HL-60 (cell line): ENCODE measurements around the gene WFIKKN1.

ENCODE experiments used
- DNase-seq, 2 experiments: peaks; one replicate each; pipeline ENCODE4 v3.0.0-alpha.2; 2010 to 2020; ENCODE audit warnings: low read depth in 1 of 2, low spot score in 1 of 2
- H3K27ac ChIP-seq: fragments of 250-450 bp; sonication (Bioruptor Pico); replicated peaks from 2 replicates; pipeline ENCODE4 v1.5.1; 2020; ENCODE audit warnings: mild to moderate bottlenecking, moderate library complexity
- H3K27me3 ChIP-seq: fragments of 250-450 bp; sonication (Bioruptor Pico); 2 replicates; pipeline ENCODE4 v1.5.1; 2021; ENCODE audit warnings: mild to moderate bottlenecking, moderate library complexity; ENCODE audit not compliant: insufficient read depth, poor library complexity, severe bottlenecking
- H3K4me3 ChIP-seq: replicated peaks from 2 replicates; pipeline ENCODE4 v1.5.1; 2011; ENCODE audit warnings: mild to moderate bottlenecking, control low read depth, low read length; ENCODE audit not compliant: insufficient read depth
- GABPA ChIP-seq: IDR thresholded peaks from 2 replicates; pipeline ENCODE4 v1.6.1; 2012; ENCODE audit warnings: low read depth
- POLR2AphosphoS5 ChIP-seq: IDR thresholded peaks from 2 replicates; pipeline ENCODE4 v1.6.1; 2012; ENCODE audit warnings: low read depth
- SPI1 ChIP-seq: IDR thresholded peaks from 2 replicates; pipeline ENCODE4 v1.6.1; 2012; ENCODE audit warnings: low read depth, mild to moderate bottlenecking, borderline replicate concordance
- TF ChIP-seq, protein P1 (sequence below): IDR thresholded peaks from 2 replicates; pipeline ENCODE4 v1.6.1; 2012; ENCODE audit warnings: low read depth; ENCODE audit not compliant: insufficient replicate concordance
- TF ChIP-seq, protein P2 (sequence below): IDR thresholded peaks from one replicate; pipeline ENCODE4 v1.5.1; 2011; ENCODE audit warnings: low read length, control low read depth, inconsistent platforms; ENCODE audit not compliant: insufficient read depth

WFIKKN1 gene

DNA sequence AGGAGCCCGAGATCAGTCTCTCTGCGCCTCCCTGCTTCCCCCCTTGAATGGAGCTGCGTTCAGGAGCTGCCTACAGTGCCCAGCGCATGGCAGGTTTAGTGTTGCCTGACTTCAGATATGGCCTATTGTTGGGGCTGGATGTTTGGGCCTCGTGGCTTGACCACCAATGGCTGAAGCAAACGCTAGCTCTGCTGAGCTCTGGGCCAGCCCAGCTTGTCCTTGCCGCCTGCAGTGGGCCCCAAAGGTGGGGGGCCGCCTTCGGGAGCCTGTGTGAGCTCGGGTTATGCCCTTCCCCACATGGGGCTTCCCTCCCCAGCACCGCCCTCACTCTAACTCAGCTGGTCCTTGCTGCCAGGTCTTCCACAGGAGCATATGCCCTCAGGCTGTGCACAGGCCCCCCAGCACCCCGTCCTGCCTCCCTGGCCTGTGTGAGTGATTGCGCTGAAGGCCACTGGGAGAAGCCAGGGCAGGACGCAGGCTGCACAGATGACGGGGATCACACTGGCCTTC, 7.3 kb downstream of the WFIKKN1 start:
- TF ChIP-seq POLR2AphosphoS5 (no peak), SPI1 (no peak), GABPA (no peak)
- TF ChIP-seq, protein P1, sequence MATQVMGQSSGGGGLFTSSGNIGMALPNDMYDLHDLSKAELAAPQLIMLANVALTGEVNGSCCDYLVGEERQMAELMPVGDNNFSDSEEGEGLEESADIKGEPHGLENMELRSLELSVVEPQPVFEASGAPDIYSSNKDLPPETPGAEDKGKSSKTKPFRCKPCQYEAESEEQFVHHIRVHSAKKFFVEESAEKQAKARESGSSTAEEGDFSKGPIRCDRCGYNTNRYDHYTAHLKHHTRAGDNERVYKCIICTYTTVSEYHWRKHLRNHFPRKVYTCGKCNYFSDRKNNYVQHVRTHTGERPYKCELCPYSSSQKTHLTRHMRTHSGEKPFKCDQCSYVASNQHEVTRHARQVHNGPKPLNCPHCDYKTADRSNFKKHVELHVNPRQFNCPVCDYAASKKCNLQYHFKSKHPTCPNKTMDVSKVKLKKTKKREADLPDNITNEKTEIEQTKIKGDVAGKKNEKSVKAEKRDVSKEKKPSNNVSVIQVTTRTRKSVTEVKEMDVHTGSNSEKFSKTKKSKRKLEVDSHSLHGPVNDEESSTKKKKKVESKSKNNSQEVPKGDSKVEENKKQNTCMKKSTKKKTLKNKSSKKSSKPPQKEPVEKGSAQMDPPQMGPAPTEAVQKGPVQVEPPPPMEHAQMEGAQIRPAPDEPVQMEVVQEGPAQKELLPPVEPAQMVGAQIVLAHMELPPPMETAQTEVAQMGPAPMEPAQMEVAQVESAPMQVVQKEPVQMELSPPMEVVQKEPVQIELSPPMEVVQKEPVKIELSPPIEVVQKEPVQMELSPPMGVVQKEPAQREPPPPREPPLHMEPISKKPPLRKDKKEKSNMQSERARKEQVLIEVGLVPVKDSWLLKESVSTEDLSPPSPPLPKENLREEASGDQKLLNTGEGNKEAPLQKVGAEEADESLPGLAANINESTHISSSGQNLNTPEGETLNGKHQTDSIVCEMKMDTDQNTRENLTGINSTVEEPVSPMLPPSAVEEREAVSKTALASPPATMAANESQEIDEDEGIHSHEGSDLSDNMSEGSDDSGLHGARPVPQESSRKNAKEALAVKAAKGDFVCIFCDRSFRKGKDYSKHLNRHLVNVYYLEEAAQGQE: no peak
- TF ChIP-seq, protein P2, sequence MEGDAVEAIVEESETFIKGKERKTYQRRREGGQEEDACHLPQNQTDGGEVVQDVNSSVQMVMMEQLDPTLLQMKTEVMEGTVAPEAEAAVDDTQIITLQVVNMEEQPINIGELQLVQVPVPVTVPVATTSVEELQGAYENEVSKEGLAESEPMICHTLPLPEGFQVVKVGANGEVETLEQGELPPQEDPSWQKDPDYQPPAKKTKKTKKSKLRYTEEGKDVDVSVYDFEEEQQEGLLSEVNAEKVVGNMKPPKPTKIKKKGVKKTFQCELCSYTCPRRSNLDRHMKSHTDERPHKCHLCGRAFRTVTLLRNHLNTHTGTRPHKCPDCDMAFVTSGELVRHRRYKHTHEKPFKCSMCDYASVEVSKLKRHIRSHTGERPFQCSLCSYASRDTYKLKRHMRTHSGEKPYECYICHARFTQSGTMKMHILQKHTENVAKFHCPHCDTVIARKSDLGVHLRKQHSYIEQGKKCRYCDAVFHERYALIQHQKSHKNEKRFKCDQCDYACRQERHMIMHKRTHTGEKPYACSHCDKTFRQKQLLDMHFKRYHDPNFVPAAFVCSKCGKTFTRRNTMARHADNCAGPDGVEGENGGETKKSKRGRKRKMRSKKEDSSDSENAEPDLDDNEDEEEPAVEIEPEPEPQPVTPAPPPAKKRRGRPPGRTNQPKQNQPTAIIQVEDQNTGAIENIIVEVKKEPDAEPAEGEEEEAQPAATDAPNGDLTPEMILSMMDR: no peak
- no peak for DNase-seq
- H3K27me3 ChIP-seq: no peaks in the 10 kb centered on the region
- no peak overlapping the region; the same call in 1 of the 2 replicates for H3K27ac ChIP-seq
- no peak overlapping the region for H3K4me3 ChIP-seq

DNA sequence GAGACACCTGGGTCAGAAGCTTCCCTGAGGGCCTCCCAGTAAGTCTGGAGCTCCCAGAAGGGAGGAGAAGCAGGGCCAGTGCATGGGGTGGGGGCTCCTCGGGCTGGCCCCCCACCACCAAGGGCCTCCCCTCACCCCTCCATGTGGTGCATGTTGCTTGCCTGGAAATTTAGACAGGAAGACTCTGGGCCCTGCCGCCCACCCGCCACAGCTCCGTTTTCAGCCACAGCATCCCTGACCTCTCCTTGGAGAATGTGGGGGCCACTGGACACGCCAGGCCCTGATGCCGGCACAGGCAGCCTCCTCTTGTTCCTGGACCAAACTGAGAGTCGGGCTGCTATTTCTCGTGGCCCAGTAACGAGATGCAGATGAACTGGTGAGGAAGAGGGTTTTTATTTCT, 8.1 kb downstream of the WFIKKN1 start:
- Histone ChIP-seq H3K4me3 (no peak overlapping the region), H3K27ac (no peak overlapping the region), H3K27me3 (no peaks in the 10 kb centered on the region)
- TF ChIP-seq, protein P2: no peak
- TF ChIP-seq POLR2AphosphoS5: no peak
- TF ChIP-seq, protein P1: no peak
- TF ChIP-seq SPI1: no peak
- TF ChIP-seq GABPA: no peak
- DNase-seq: no peak

DNA sequence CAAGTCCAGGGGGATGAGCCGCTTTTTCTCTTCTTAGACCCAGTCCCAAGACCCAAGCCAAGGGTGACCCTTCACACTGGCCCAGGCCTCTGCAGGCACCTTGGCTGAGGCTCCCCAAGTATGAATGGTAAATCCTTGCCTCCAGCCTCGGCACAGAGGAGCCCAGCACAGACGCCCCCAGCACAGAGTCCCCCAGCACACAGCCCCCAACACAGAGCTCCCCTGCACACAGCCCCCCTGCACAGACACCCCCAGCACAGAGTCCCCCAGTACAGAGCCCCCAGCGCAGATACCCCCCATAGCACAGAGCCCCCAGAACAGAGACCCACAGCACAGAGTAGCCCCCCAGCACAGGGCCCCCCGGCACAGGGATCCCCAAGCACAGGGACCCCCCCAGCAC, 9.8 kb downstream of the WFIKKN1 start:
- Histone ChIP-seq H3K27me3 (no peaks in the 10 kb centered on the region), H3K4me3 (peak overlapping the region; percentile 68), H3K27ac (no peak overlapping the region)
- TF ChIP-seq, protein P1: no peak
- TF ChIP-seq POLR2AphosphoS5 (no peak), SPI1 (no peak)
- TF ChIP-seq, protein P2: no peak
- no peak for DNase-seq
